Spleen (tissue), 11 donors: ENCODE results near the gene XPC. TPM values are rescaled to one million over a fixed set of nuclear protein-coding genes. Genes with fewer than 3 reads are reported as not detected.

ENCODE experiments used
- DNase-seq: peaks from one replicate; pipeline ENCODE4 v3.0.0-alpha.2; 2020
- H3K27ac ChIP-seq, 8 donors: fragments of 200-600 bp; sonication (generic) in 7 of 8; 1 replicate in 4 of 8; 2 replicates in 4 of 8; pipeline versions ENCODE4 v1.5.0 to v1.8.0; 2016 to 2021; ENCODE audit warnings: inconsistent platforms in 4 of 8, mild to moderate bottlenecking in 4 of 8, moderate library complexity in 1 of 8
- H3K27me3 ChIP-seq, 7 donors: fragments of 200-600 bp; sonication (generic) in 6 of 7; replicated peaks in 1 of 7; 1 replicate in 4 of 7; 2 replicates in 3 of 7; pipeline versions ENCODE4 v1.5.0 to v1.8.0; 2016 to 2021; ENCODE audit warnings: inconsistent platforms in 3 of 7, mild to moderate bottlenecking in 1 of 7
- H3K36me3 ChIP-seq, 6 donors: fragments of 200-600 bp; sonication (generic) in 5 of 6; 1 replicate in 4 of 6; 2 replicates in 2 of 6; pipeline versions ENCODE4 v1.5.0 to v1.8.0; 2016 to 2021; ENCODE audit warnings: inconsistent platforms in 2 of 6
- H3K4me1 ChIP-seq, 6 donors: fragments of 200-600 bp; sonication (generic) in 5 of 6; 1 replicate in 3 of 6; 2 replicates in 3 of 6; pipeline versions ENCODE4 v1.5.0 to v1.8.0; 2016 to 2021; ENCODE audit warnings: inconsistent platforms in 3 of 6
- H3K4me3 ChIP-seq, 8 donors: fragments of 200-600 bp; sonication (generic) in 7 of 8; 1 replicate in 4 of 8; 2 replicates in 4 of 8; pipeline versions ENCODE4 v1.5.0 to v1.8.0; 2016 to 2021; ENCODE audit warnings: inconsistent platforms in 4 of 8, mild to moderate bottlenecking in 4 of 8, moderate library complexity in 2 of 8
- H3K9me3 ChIP-seq, 8 donors: fragments of 200-600 bp; sonication (generic) in 7 of 8; 1 replicate in 4 of 8; 2 replicates in 4 of 8; pipeline versions ENCODE4 v1.5.0 to v1.8.0; 2016 to 2021; ENCODE audit warnings: inconsistent platforms in 4 of 8
- CTCF ChIP-seq, 11 experiments: fragments of 200-600 bp in 7 of 11; fragments of 450-650 bp in 4 of 11; sonication (generic) in 4 of 11; IDR thresholded peaks in 8 of 11; conservative IDR thresholded peaks in 3 of 11; 1 replicate in 7 of 11; 2 replicates in 4 of 11; pipeline versions ENCODE4 v1.4.0 to v1.8.0; 2016 to 2021; ENCODE audit warnings: antibody characterized with exemption in 11 of 11, inconsistent platforms in 4 of 11, mild to moderate bottlenecking in 1 of 11
- POLR2A ChIP-seq, 3 donors: fragments of 450-650 bp; IDR thresholded peaks; one replicate each; pipeline ENCODE4 v1.5.1; 2017; ENCODE audit warnings: antibody characterized with exemption in 3 of 3, mild to moderate bottlenecking in 1 of 3
- POLR2AphosphoS5 ChIP-seq, 3 donors: sonication (generic); formaldehyde crosslinking; IDR thresholded peaks; one replicate each; pipeline ENCODE4 v1.5.1; 2017; ENCODE audit warnings: antibody characterized with exemption in 3 of 3
- WGBS, 5 donors: extraction: QIAGEN DNeasy Blood & Tissue Kit in 3 of 5; methylation state at CpG; one replicate each; pipeline versions ENCODE4 v1.1.5 to v1.1.7; 2013 to 2018; 5-methylcytosine and 5-hydroxymethylcytosine counted together
- intact Hi-C: fragments of 100-400 bp; cut with DNase I; formaldehyde crosslinking; loops from one replicate; pipeline ENCODE4 v1.15.0; 2023; ENCODE audit warnings: low total_unique reads
- polyA plus RNA-seq, 3 donors: library from polyadenylated mRNA; stranded (reverse); fragments of 200-250 nt; gene quantifications; one replicate each; pipeline ENCODE4 v1.2.1, GENCODE V29; 2013
- total RNA-seq, 7 donors: library from RNA; depleted of rRNA in 3 of 7; stranded (reverse); fragments of >200 nt in 3 of 7; fragmentation: NEBNext Ultra II Directional in 4 of 7; extraction: Animal tissue kit (Norgen Biotek cat#: 25700) in 4 of 7; gene quantifications; one replicate each; pipeline versions ENCODE4 v1.1.0 to v1.2.1, GENCODE V29; 2016 to 2021
- donor health status: healthy with polysubstance abuse.
- donor health status: DM: no; HTN: no; CAD: no; lungs with moderate emphysema.
- donor health status: DM: no; HTN: no; CAD: no.
- donor health status: Bipolar disorder and iron deficiency.
- donor health status: healthy.
- donor health status: DM: no; HTN: no; CAD: no.
- donor health status: DM: yes; HTN: yes; CAD: no.

Gene XPC
- total and polyA plus RNA-seq, 10 donors, result 16.1 to 65.6 (median 47.3) TPM

- intact Hi-C loops, result no loop called here
- no peaks in the 10 kb centered on the region for H3K9me3 ChIP-seq
- TF ChIP-seq POLR2AphosphoS5 (IDR thresholded peaks at IDR 0.05) (no peak), POLR2A (IDR thresholded peaks at IDR 0.05) (no peak), CTCF (IDR thresholded peaks at IDR 0.05 in 8 of 11, conservative IDR thresholded peaks at IDR 0.05 in 3 of 11) (no peak)
- H3K4me1 ChIP-seq, result peaks cover 0 to 6% (median 0%) of the 10 kb centered on the region in 6 donors
- WGBS, 5 donors, result 93 to 100% (median 95%) methylated on average over 5 of the region's 5 CpGs
- DNase-seq, result no peak
- H3K27ac ChIP-seq, result no peak overlapping the region
- no peaks in the 10 kb centered on the region for H3K27me3 ChIP-seq
- H3K4me3 ChIP-seq, result no peak overlapping the region
- H3K36me3 ChIP-seq, result peaks cover 2 to 100% (median 85%) of the 10 kb centered on the region in 6 donors
Measured at GRCh38 chr3:14133876-14134275, 44.5 kb downstream of the XPC start.

- Histone ChIP-seq H3K36me3 (peaks cover 2 to 100% (median 85%) of the 10 kb centered on the region in 6 donors), H3K27ac (no peak overlapping the region), H3K4me1 (peaks cover 0 to 6% (median 2%) of the 10 kb centered on the region in 6 donors), H3K9me3 (no peaks in the 10 kb centered on the region), H3K27me3 (no peaks in the 10 kb centered on the region), H3K4me3 (no peak overlapping the region)
- no peak for DNase-seq
- TF ChIP-seq POLR2A (IDR thresholded peaks at IDR 0.05), result no peak
- TF ChIP-seq CTCF (IDR thresholded peaks at IDR 0.05 in 8 of 11, conservative IDR thresholded peaks at IDR 0.05 in 3 of 11), result no peak
- TF ChIP-seq POLR2AphosphoS5 (IDR thresholded peaks at IDR 0.05), result peak in 1 of 3 donors; percentile 52
- intact Hi-C loops, result no loop called here
- WGBS, 5 donors, result 94 to 98% (median 96%) methylated on average over 10 of the region's 10 CpGs
Measured at GRCh38 chr3:14133188-14133800, 45.1 kb downstream of the XPC start.

- Histone ChIP-seq H3K36me3 (peaks cover 2 to 100% (median 82%) of the 10 kb centered on the region in 6 donors), H3K27me3 (no peaks in the 10 kb centered on the region), H3K4me3 (no peak overlapping the region), H3K9me3 (no peaks in the 10 kb centered on the region), H3K27ac (no peak overlapping the region), H3K4me1 (peaks cover 0 to 12% (median 6%) of the 10 kb centered on the region in 6 donors)
- 95 to 98% (median 97%) methylated on average over 5 to 6 of the region's 6 CpGs for WGBS, 5 donors
- DNase-seq, result no peak
- intact Hi-C loops, result no loop called here
- no peak for TF ChIP-seq POLR2AphosphoS5 (IDR thresholded peaks at IDR 0.05)
- TF ChIP-seq CTCF (IDR thresholded peaks at IDR 0.05 in 8 of 11, conservative IDR thresholded peaks at IDR 0.05 in 3 of 11), result no peak
- no peak for TF ChIP-seq POLR2A (IDR thresholded peaks at IDR 0.05)
Measured at GRCh38 chr3:14132689-14133088, 45.7 kb downstream of the XPC start.

- DNase-seq, result no peak
- no peaks in the 10 kb centered on the region for H3K9me3 ChIP-seq
- H3K4me3 ChIP-seq, result no peak overlapping the region
- no peaks in the 10 kb centered on the region for H3K27me3 ChIP-seq
- 91 to 100% (median 96%) methylated on average over 3 to 8 of the region's 8 CpGs for WGBS, 5 donors
- H3K36me3 ChIP-seq, result peaks cover 2 to 100% (median 78%) of the 10 kb centered on the region in 6 donors
- TF ChIP-seq POLR2AphosphoS5 (IDR thresholded peaks at IDR 0.05), result no peak
- no peak for TF ChIP-seq POLR2A (IDR thresholded peaks at IDR 0.05)
- TF ChIP-seq CTCF (IDR thresholded peaks at IDR 0.05 in 8 of 11, conservative IDR thresholded peaks at IDR 0.05 in 3 of 11), result no peak
- no peak overlapping the region for H3K27ac ChIP-seq
- intact Hi-C loops, result no loop called here
- peaks cover 0 to 18% (median 11%) of the 10 kb centered on the region in 6 donors for H3K4me1 ChIP-seq
Measured at GRCh38 chr3:14132120-14132519, 46.3 kb downstream of the XPC start.
